ENCODE data around the gene KRTAP16-1.
"Not testable (repeated sequence)": the region's sequence is repeated elsewhere in the genome, so short reads cannot be mapped to it uniquely, and the experiment has no call there.

Gene KRTAP16-1

DNA sequence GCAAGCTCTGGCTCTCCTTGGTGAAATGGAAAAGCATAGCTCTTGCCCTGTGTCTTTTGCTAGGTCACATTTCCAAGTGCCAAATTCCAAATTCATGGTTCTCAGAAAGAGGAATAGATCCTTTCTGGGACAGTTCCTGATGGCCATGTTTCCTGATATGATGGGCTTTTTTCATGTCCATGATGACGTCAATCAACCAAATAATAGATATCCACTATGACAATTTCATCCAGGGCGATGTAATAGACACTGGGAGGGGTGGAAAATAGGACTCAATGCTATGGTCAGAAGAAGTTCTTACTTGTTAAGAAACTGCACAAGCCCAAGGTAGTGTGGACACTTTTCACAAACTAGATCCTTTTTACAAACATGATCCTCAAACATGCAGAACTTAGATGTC is 42.1 kb upstream of the KRTAP16-1 start:
- Histone ChIP-seq H3K4me3 (replicated peaks; ENCODE audit: insufficient read depth, low read length) (no peak overlapping the region), H3K27me3 (ENCODE audit: insufficient read depth, poor library complexity, severe bottlenecking) (no peaks in the 10 kb centered on the region), H3K27ac (replicated peaks) (no peak overlapping the region)
- DNase-seq (ENCODE audit: low read depth in 1 of 2, low spot score in 1 of 2): no peak
- TF ChIP-seq, protein P1, sequence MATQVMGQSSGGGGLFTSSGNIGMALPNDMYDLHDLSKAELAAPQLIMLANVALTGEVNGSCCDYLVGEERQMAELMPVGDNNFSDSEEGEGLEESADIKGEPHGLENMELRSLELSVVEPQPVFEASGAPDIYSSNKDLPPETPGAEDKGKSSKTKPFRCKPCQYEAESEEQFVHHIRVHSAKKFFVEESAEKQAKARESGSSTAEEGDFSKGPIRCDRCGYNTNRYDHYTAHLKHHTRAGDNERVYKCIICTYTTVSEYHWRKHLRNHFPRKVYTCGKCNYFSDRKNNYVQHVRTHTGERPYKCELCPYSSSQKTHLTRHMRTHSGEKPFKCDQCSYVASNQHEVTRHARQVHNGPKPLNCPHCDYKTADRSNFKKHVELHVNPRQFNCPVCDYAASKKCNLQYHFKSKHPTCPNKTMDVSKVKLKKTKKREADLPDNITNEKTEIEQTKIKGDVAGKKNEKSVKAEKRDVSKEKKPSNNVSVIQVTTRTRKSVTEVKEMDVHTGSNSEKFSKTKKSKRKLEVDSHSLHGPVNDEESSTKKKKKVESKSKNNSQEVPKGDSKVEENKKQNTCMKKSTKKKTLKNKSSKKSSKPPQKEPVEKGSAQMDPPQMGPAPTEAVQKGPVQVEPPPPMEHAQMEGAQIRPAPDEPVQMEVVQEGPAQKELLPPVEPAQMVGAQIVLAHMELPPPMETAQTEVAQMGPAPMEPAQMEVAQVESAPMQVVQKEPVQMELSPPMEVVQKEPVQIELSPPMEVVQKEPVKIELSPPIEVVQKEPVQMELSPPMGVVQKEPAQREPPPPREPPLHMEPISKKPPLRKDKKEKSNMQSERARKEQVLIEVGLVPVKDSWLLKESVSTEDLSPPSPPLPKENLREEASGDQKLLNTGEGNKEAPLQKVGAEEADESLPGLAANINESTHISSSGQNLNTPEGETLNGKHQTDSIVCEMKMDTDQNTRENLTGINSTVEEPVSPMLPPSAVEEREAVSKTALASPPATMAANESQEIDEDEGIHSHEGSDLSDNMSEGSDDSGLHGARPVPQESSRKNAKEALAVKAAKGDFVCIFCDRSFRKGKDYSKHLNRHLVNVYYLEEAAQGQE (IDR thresholded peaks at IDR 0.05; ENCODE audit: insufficient replicate concordance, low read depth): no peak
- TF ChIP-seq SPI1 (IDR thresholded peaks at IDR 0.05; ENCODE audit: borderline replicate concordance, low read depth): no peak
- no peak for TF ChIP-seq GABPA (IDR thresholded peaks at IDR 0.05; ENCODE audit: low read depth)
- TF ChIP-seq POLR2AphosphoS5 (IDR thresholded peaks at IDR 0.05; ENCODE audit: low read depth): no peak
- TF ChIP-seq, protein P2, sequence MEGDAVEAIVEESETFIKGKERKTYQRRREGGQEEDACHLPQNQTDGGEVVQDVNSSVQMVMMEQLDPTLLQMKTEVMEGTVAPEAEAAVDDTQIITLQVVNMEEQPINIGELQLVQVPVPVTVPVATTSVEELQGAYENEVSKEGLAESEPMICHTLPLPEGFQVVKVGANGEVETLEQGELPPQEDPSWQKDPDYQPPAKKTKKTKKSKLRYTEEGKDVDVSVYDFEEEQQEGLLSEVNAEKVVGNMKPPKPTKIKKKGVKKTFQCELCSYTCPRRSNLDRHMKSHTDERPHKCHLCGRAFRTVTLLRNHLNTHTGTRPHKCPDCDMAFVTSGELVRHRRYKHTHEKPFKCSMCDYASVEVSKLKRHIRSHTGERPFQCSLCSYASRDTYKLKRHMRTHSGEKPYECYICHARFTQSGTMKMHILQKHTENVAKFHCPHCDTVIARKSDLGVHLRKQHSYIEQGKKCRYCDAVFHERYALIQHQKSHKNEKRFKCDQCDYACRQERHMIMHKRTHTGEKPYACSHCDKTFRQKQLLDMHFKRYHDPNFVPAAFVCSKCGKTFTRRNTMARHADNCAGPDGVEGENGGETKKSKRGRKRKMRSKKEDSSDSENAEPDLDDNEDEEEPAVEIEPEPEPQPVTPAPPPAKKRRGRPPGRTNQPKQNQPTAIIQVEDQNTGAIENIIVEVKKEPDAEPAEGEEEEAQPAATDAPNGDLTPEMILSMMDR (IDR thresholded peaks at IDR 0.05; ENCODE audit: insufficient read depth, low read length): no peak

DNA sequence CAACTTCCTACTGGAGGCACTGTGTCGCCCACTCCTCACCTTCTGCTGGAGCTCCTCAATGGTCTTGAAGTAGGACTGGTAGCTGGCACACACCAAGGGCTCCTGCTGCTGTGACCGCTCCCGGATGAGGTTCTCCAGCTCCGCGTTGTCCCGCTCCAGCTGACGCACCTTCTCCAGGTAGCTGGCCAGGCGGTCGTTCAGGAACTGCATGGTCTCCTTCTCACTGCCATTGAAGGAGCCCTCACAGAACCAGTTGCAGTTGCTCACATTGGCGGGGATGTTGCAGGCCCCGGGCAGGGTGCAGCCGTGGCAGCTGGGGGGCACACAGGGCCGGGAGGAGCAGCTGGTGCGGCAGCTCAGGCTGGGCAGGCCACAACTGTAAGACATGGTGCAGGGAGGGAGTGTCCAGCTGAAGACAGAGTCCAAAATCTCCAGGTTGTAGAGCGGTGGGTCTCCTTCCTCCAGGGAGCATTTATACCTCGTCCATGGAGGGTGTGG is 41.3 kb upstream of the KRTAP16-1 start, which contains the start of gene KRT33A:
Gene KRT33A, minus strand, starts transcription at position 448 of the 498 bp plus-strand sequence. Its CDS starts 61 bp downstream, at position 387.
- not testable (repeated sequence) for H3K4me3 ChIP-seq (replicated peaks; ENCODE audit: insufficient read depth, low read length); DNase-seq (ENCODE audit: low read depth in 1 of 2, low spot score in 1 of 2); H3K27ac ChIP-seq (replicated peaks); H3K27me3 ChIP-seq (ENCODE audit: insufficient read depth, poor library complexity, severe bottlenecking)

DNA sequence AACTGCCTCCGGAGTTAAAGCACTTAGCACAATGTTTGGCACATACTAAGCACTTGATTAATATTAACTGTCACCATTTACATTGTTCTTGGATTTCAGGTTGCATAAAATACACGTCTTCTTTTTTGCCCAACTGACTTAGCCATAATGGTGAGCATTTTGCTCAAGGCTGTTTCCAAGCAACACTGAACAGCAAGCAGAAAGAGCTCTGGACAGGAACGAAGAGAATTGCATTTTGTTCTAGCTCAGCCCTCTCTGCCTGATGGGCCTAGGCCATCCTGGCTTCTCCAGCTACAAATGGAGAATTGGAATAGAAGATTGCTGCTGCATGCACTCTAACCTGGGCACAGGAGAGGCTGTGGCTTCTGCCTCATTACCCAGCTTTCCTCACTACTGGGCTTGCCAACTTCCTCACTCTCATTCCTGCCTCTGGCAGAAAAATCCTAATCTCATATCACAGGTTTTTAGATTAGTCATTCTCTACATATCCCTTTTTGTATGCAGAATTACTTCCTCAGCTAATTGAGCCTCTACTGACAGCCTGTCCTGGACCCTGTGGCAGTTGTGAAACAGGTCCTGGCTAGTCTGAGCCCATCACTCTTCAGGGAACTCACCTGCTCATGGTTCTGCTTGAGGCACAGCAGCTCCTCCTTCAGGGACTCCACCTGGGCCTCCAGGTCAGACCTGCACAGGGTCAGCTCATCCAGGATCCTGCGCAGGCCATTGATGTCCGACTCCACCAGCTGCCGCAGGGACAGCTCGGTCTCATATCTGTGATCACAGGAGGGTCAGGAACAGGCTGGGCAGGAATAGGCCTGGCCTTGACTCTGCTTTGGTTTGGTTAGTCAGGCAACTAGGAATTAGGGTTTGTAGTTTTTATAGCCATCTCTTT is 39.0 kb upstream of the KRTAP16-1 start:
- TF ChIP-seq, protein P2 (IDR thresholded peaks at IDR 0.05; ENCODE audit: insufficient read depth, low read length): no peak
- TF ChIP-seq GABPA (IDR thresholded peaks at IDR 0.05; ENCODE audit: low read depth) (no peak), SPI1 (IDR thresholded peaks at IDR 0.05; ENCODE audit: borderline replicate concordance, low read depth) (no peak), POLR2AphosphoS5 (IDR thresholded peaks at IDR 0.05; ENCODE audit: low read depth) (no peak)
- TF ChIP-seq, protein P1 (IDR thresholded peaks at IDR 0.05; ENCODE audit: insufficient replicate concordance, low read depth): no peak
- DNase-seq (ENCODE audit: low read depth in 1 of 2, low spot score in 1 of 2): no peak
- Histone ChIP-seq H3K27me3 (ENCODE audit: insufficient read depth, poor library complexity, severe bottlenecking) (no peaks in the 10 kb centered on the region), H3K27ac (replicated peaks) (no peak overlapping the region), H3K4me3 (replicated peaks; ENCODE audit: insufficient read depth, low read length) (no peak overlapping the region)

DNA sequence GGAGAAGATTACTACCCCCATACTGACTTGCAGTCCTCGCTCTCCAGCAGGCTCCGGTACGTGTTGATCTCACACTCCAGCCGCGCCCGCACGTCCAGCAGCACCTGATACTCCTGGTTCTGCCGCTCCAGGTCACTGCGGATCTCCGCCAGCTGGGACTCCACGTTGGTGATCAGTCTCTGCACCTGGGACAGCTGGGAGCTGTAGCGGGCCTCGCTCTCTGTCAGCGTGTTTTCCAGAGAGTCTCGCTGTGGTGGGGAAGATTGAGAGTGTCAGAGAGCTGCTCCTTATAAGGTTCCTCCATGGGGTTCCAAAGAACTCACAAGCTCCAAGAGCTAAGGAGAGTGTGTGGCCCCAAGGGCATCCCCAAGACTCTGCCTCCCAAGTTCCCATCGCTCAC is 37.3 kb upstream of the KRTAP16-1 start:
- not testable (repeated sequence) for H3K4me3 ChIP-seq (replicated peaks; ENCODE audit: insufficient read depth, low read length); DNase-seq (ENCODE audit: low read depth in 1 of 2, low spot score in 1 of 2); H3K27me3 ChIP-seq (ENCODE audit: insufficient read depth, poor library complexity, severe bottlenecking); H3K27ac ChIP-seq (replicated peaks)

Data from HL-60 (cell line).